GM19043 (cell line): Measurements from ENCODE around the gene TYW5.
"Not testable (repeated sequence)": the region's sequence is repeated elsewhere in the genome, so short reads cannot be mapped to it uniquely, and the experiment has no call there.

Experiments used
- ATAC-seq: cut with Tn5 transposase; IDR thresholded peaks from one replicate; pipeline ENCODE4 v1.9.1; 2021; ENCODE audit warnings: low read depth; ENCODE audit not compliant: unreplicated experiment

Gene TYW5

GRCh38 chr2:199923924-199924323 lies 31.4 kb downstream of the TYW5 start:
- no peak for ATAC-seq

DNA sequence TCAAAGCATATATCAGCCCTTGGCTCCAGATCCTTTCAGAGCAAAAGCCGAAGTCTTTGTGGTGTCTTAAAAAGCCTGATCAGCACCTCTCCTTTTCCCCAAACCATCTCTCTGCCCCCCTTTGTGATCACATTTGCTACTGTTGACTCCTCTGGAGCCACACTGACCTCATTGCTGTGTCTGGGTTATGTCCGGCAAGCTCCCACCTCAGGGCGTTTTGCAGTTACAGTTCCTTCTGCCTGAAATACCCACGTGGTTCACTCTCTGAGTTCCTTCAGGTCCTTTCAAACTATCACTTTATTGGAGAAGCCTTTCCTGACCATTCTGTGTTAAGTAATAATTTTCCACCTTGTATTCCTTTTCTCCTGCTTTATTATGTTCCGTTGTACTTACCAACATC lies 32.4 kb downstream of the TYW5 start:
- ATAC-seq = no peak

DNA sequence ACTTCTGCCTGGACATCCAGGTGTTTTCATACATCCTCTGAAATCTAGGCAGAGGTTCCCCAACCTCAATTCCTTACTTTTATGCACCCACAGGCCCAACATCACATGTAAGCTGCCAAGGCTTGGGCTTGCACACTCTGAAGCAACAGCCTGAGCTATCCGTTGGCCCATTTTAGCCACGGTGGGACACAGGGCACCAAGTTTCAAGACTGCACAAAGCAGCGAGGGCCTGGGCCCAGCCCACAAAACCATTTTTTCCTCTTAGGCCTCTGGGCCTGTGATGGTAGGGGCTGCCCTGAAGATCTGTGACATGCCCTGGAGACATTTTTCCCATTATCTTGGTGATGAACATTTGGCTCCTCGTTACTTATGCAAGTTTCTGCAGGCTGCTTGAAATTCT lies 38.3 kb downstream of the TYW5 start:
- no peak for ATAC-seq

DNA sequence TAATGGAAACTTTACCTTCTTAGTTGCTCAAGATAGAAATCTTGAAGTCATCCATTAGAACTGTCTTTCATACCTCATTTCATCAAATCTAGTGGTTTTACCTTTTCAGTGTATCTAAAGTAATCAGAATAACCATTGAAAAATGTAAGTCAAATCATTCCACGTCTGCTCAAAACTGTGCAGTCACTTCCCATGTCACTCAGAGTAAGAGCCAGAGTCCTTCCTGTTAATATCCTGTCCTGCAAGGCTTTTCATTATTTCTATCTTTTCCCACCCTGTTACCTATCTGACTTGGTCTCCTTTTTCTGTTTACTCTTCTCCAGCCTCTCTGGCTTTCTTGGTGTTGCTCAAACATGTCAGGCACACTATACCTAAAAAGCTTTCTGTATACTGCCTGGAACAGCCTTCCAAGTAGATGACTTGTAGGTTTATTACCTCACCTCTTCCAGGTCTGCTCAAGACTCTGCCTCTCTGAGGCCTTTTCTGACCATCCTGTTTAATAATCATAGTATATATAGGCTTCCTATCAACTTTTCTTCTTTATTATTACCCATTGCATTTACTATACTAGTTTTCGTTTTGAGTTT lies 40.8 kb downstream of the TYW5 start:
- ATAC-seq = no peak

DNA sequence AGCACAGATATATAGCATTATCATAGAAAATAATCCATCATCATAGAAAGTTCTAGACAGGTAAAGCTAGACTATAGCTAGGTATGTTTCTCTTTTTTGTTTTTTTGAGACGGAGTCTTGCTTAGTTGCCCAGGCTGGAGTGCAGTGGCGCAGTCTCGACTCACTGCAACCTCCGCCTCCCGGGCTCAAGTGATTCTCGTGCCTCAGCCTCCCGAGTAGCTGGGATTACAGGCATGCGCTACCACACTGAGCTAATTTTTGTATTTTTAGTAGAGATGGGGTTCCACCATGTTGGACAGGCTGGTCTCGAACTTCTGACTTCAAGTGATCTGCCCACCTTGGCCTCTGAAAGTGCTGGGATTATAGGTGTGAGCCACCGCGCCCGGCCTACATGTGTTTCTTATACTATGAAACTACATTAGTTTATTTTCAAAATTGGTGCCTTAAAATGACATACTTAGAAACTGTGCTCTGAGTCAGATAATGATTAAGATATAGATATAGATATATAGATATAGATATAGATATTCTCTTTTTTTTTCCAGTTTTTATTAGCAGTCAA lies 42.7 kb downstream of the TYW5 start:
- not testable (repeated sequence) for ATAC-seq

DNA sequence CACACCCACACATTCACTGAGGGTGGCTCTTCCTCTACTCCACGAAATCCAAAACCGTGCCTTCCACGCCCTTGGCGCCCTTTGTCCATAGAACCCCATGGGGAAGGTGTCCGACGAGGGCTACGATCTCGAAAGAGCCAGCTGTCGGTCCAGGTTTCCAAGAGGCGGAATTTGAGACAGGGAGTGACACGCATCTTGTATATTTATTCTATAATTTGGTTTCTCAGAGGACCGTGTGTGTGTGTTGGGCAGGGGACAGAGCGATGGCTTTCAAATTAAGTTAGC lies 43.5 kb downstream of the TYW5 start:
- ATAC-seq = no peak

DNA sequence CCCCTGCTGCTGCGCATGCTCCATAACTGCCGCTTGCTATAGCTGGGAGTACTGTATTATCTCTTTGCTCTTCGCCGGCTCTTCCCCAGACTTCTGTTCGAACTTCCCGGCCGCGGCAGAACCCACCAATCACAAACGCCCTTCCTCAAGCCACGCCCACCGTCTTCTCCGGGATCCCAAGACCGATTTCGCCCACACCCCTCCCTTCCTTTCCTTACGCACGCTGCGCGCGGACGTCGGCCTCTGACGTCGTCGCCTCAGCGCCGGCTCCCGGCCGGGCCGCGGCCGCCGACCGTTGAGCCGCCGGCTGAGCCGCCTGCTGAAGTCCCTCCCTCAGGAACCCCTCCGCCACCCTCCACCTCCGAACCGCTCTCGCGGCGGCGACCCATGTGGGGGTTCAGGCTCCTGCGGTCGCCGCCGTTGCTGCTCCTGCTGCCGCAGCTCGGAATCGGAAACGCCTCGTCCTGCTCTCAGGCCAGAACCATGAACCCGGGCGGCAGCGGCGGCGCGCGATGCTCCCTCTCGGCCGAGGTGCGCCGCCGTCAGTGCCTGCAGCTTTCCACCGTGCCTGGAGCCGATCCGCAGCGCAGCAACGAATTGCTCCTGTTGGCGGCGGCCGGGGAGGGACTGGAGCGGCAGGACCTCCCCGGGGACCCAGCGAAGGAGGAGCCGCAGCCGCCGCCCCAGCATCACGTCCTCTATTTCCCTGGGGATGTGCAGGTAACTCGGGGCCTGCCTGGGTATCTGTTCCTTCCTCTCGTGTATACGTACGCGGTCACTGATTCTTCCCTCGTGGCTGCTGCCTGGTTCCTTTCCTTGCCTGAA lies 44.0 kb downstream of the TYW5 start, which contains the start of gene C2orf69:
TSS of gene C2orf69 (plus strand) at position 242 of the 825 bp plus-strand sequence. CDS start at position 388, 146 bp downstream.
- ATAC-seq = peak; percentile 88

DNA sequence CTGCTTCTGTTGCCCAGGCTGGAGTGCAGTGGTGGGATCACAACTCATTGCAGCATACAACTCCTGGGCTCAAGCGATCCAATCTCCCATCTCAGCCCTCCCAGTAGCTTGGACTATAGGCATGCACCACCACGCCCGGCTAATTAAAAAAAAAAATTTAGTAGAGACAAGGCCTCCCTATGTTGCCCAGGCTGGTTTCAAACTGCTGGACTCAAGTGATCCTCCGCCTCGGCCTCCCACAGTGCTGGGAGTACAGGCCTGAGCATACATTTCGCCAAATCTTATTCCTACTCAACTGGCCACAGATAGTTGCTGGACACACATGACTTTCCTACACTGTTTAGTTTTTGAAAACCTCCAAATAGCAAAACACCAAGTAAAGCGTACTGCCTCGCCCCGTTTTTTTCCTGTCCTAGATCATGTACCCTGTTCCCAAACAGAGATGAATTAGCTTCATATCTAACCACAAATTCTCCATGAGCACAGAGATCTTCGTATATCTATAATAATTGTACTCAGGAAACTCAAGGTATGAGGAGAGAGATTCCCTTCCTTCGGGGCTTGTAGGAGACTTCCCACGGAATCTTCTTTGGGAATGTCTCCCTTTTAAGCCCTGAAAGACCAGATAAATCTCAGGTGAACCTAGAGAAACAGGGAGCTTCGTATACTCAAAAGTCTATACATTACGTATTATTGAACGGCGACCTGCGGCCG lies 44.8 kb downstream of the TYW5 start:
- ATAC-seq = no peak

GRCh38 chr2:199907008-199907714 lies 48.1 kb downstream of the TYW5 start:
- no peak for ATAC-seq

GRCh38 chr2:199903111-199903510 lies 52.2 kb downstream of the TYW5 start:
- no peak for ATAC-seq

GRCh38 chr2:199902486-199903110 lies 52.7 kb downstream of the TYW5 start:
- no peak for ATAC-seq

GRCh38 chr2:199901942-199902341 lies 53.3 kb downstream of the TYW5 start:
- ATAC-seq = no peak

GRCh38 chr2:199896617-199897016 lies 58.7 kb downstream of the TYW5 start:
- no peak for ATAC-seq

GRCh38 chr2:199895406-199895805 lies 59.9 kb downstream of the TYW5 start:
- no peak for ATAC-seq

GRCh38 chr2:199883474-199884212 lies 71.6 kb downstream of the TYW5 start:
- ATAC-seq = no peak

DNA sequence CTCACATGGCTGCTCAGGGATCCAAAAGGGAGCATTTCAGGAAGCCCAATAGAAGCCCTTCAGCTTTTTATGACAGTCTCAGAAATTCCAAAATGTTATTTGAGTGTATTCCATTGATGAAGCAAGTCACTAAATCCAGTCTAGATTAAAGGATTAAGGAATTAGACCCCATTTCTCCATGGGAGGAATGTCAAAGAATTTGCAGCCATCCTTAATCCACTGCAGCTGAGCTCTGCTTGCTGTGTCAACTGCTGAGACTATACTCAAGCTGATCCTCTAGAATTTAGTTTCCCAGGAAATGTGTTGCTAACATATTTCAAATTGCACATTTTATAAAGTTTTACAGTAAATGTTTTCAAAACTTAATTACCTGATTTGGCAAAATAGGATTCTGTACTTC lies 72.6 kb downstream of the TYW5 start:
- ATAC-seq = no peak
